Glutamatergic neuron (in vitro differentiated cells): ENCODE data around the gene ATP5PO. TPM values are rescaled to one million over a fixed set of nuclear protein-coding genes. Genes with fewer than 3 reads are reported as not detected.
A peak's percentile ranks its signal among the peaks of the same experiment; 100 is the strongest.

Experiments
- DNase-seq: peaks from one replicate; pipeline ENCODE4 v3.0.0; 2022
- H3K27ac Mint-ChIP-seq: one replicate; pipeline ENCODE4 v1.8.0; 2020; ENCODE audit warnings: mild to moderate bottlenecking, mixed read lengths, inconsistent platforms; ENCODE audit not compliant: unreplicated experiment
- H3K27me3 Mint-ChIP-seq: one replicate; pipeline ENCODE4 v1.8.0; 2020; ENCODE audit warnings: mild to moderate bottlenecking, moderate library complexity, mixed read lengths, inconsistent platforms; ENCODE audit not compliant: unreplicated experiment
- H3K36me3 Mint-ChIP-seq: one replicate; pipeline ENCODE4 v1.8.0; 2020; ENCODE audit warnings: mild to moderate bottlenecking, mixed read lengths, inconsistent platforms; ENCODE audit not compliant: unreplicated experiment
- H3K4me1 Mint-ChIP-seq: one replicate; pipeline ENCODE4 v1.8.0; 2020; ENCODE audit warnings: mild to moderate bottlenecking, low read depth, mixed read lengths, inconsistent platforms; ENCODE audit not compliant: unreplicated experiment
- H3K4me3 Mint-ChIP-seq: one replicate; pipeline ENCODE4 v1.8.0; 2020; ENCODE audit warnings: mild to moderate bottlenecking, mixed read lengths, inconsistent platforms; ENCODE audit not compliant: unreplicated experiment
- H3K9me3 Mint-ChIP-seq: one replicate; pipeline ENCODE4 v1.8.0; 2020; ENCODE audit warnings: mild to moderate bottlenecking, moderate library complexity, mixed read lengths, inconsistent platforms; ENCODE audit not compliant: unreplicated experiment
- total RNA-seq: library from RNA; stranded (reverse); fragmentation: NEBNext Ultra II Directional; extraction: Animal tissue kit (Norgen Biotek cat#: 25700); gene quantifications from one replicate; pipeline ENCODE4 v1.2.1, GENCODE V29; 2021; ENCODE audit not compliant: unreplicated experiment
- TF ChIP-seq, protein P1 (sequence below): fragments of 200-600 bp; sonication (generic); IDR thresholded peaks from one replicate; pipeline ENCODE4 v1.5.0; 2021; ENCODE audit not compliant: partially characterized antibody, unreplicated experiment

The ATP5PO gene
- total RNA-seq, 1 donor from 2014 or later: 236 TPM

DNA sequence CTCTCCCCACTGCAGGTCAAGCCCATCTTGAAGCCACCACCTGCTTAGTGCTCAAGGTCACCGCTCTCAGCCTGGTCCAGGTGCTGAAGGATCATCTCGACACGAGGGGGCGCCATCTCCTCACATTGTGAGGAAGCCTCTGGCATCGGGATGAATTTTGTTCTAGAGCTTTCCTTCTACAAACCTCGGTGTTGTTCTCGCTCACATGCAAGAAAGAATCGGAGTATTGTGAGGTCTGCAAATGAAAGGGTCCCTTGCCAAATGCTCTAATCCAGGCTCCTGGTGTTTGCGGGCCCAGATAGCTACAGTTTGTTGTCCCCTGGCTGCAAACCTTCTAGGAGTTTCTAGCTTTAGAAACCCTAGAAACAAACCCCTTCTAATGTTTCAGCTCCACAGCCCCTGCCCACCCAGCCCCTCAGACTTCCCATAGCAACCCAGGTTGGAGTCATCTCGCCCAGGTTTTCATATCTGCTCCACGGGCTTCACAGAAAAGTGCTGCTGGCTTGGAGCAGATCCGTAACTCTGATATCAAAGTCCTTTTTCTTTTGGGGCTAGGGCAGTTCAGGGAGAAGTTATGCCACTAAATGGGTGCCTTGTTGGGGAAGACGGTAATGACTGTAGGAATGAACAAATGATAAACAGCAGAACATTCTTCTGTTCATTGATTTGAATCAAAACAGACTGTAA, 8.6 kb upstream of the ATP5PO start:
- DNase-seq: peak; percentile 93
- Mint-ChIP-seq H3K27ac (peak overlapping the region; percentile 8), H3K4me1 (no peaks in the 10 kb centered on the region), H3K27me3 (no peaks in the 10 kb centered on the region), H3K9me3 (no peaks in the 10 kb centered on the region), H3K4me3 (no peak overlapping the region), H3K36me3 (no peaks in the 10 kb centered on the region)
- TF ChIP-seq, protein P1, sequence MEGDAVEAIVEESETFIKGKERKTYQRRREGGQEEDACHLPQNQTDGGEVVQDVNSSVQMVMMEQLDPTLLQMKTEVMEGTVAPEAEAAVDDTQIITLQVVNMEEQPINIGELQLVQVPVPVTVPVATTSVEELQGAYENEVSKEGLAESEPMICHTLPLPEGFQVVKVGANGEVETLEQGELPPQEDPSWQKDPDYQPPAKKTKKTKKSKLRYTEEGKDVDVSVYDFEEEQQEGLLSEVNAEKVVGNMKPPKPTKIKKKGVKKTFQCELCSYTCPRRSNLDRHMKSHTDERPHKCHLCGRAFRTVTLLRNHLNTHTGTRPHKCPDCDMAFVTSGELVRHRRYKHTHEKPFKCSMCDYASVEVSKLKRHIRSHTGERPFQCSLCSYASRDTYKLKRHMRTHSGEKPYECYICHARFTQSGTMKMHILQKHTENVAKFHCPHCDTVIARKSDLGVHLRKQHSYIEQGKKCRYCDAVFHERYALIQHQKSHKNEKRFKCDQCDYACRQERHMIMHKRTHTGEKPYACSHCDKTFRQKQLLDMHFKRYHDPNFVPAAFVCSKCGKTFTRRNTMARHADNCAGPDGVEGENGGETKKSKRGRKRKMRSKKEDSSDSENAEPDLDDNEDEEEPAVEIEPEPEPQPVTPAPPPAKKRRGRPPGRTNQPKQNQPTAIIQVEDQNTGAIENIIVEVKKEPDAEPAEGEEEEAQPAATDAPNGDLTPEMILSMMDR: peak; percentile 86

GRCh38 chr21:33917421-33917820, 1.8 kb upstream of the ATP5PO start:
- Mint-ChIP-seq H3K36me3 (no peaks in the 10 kb centered on the region), H3K4me1 (peaks cover 15% of the 10 kb centered on the region), H3K9me3 (peaks cover 8% of the 10 kb centered on the region), H3K27me3 (peaks cover 6% of the 10 kb centered on the region), H3K4me3 (no peak overlapping the region), H3K27ac (no peak overlapping the region)
- TF ChIP-seq, protein P1: no peak
- DNase-seq: no peak

- peaks cover 8% of the 10 kb centered on the region for H3K9me3 Mint-ChIP-seq
- peaks cover 15% of the 10 kb centered on the region for H3K4me1 Mint-ChIP-seq
- H3K36me3 Mint-ChIP-seq: no peaks in the 10 kb centered on the region
- H3K27me3 Mint-ChIP-seq: peaks cover 6% of the 10 kb centered on the region
- peak overlapping the region; percentile 97 for H3K27ac Mint-ChIP-seq
- DNase-seq: no peak
- TF ChIP-seq, protein P1: no peak
- H3K4me3 Mint-ChIP-seq: peak overlapping the region; percentile 91
Observed at GRCh38 chr21:33916200-33916567, 580 bp upstream of the ATP5PO start.

DNA sequence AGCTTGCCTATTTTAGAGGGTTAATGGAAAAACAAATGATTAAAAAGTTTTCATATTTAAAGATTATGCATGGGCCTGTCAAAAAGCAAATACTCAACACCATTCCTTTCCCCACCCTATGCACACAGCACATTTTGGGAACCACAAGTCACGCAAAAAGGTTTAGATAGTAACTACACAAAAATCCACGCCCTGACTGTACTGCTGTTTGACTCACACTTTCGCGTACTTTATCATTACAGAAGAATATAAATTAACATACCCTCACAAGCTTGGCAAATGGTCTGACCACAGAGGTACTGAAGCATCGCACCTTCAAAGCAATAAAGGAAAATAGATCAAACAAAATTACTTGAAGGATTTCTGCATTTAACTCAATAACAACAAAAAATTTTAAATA, 1.4 kb downstream of the ATP5PO start:
- no peak for DNase-seq
- peak overlapping the region; percentile 91 for H3K4me3 Mint-ChIP-seq
- peaks cover 8% of the 10 kb centered on the region for H3K9me3 Mint-ChIP-seq
- no peak overlapping the region for H3K27ac Mint-ChIP-seq
- H3K36me3 Mint-ChIP-seq: no peaks in the 10 kb centered on the region
- peaks cover 6% of the 10 kb centered on the region for H3K27me3 Mint-ChIP-seq
- H3K4me1 Mint-ChIP-seq: peaks cover 15% of the 10 kb centered on the region
- TF ChIP-seq, protein P1: no peak

- peaks cover 2% of the 10 kb centered on the region for H3K27me3 Mint-ChIP-seq
- H3K4me3 Mint-ChIP-seq: no peak overlapping the region
- DNase-seq: no peak
- peaks cover 3% of the 10 kb centered on the region for H3K9me3 Mint-ChIP-seq
- H3K36me3 Mint-ChIP-seq: no peaks in the 10 kb centered on the region
- peaks cover 7% of the 10 kb centered on the region for H3K4me1 Mint-ChIP-seq
- peak overlapping the region; percentile 57 for H3K27ac Mint-ChIP-seq
- TF ChIP-seq, protein P1: no peak
Observed at GRCh38 chr21:33909756-33910155, 5.8 kb downstream of the ATP5PO start.
